Mononuclear cell (primary cell): ENCODE data around the gene NOP14. TPM values are rescaled to one million over a fixed set of nuclear protein-coding genes. Genes with fewer than 3 reads are reported as not detected.
"Not testable (repeated sequence)": the region's sequence is repeated elsewhere in the genome, so short reads cannot be mapped to it uniquely, and the experiment has no call there.

Experiments
- H3K27me3 ChIP-seq: 2 replicates; pipeline ENCODE4 v1.6.0; 2011; ENCODE audit warnings: low read length, control low read depth; ENCODE audit not compliant: insufficient read depth
- H3K4me1 ChIP-seq: 2 replicates; pipeline ENCODE4 v1.5.1; 2011; ENCODE audit warnings: mild to moderate bottlenecking, low read length, control low read depth; ENCODE audit not compliant: insufficient read depth
- H3K4me3 ChIP-seq: 2 replicates; pipeline ENCODE4 v1.5.1; 2011; ENCODE audit warnings: mild to moderate bottlenecking, low read length, moderate library complexity
- H3K9me3 ChIP-seq: 2 replicates; pipeline ENCODE4 v1.5.1; 2011; ENCODE audit warnings: low read depth, mild to moderate bottlenecking, control low read depth, low read length
- total RNA-seq: library from RNA; depleted of rRNA; stranded (reverse); fragments of >200 nt; gene quantifications from one replicate; pipeline ENCODE4 v1.2.3, GENCODE V29; 2012

NOP14 gene
- total RNA-seq, 1 donor, result 17.4 TPM

- Histone ChIP-seq H3K27me3 (no peaks in the 10 kb centered on the region), H3K4me1 (peaks cover 4% of the 10 kb centered on the region), H3K4me3 (no peak overlapping the region), H3K9me3 (no peaks in the 10 kb centered on the region)
These were observed 13.5 kb downstream of the NOP14 start for GRCh38 chr4:2949782-2950125.

- no peak overlapping the region for H3K4me3 ChIP-seq
- no peaks in the 10 kb centered on the region for H3K9me3 ChIP-seq
- no peaks in the 10 kb centered on the region for H3K27me3 ChIP-seq
- no peaks in the 10 kb centered on the region for H3K4me1 ChIP-seq
These were observed 14.1 kb downstream of the NOP14 start for GRCh38 chr4:2948895-2949781.

GRCh38 chr4:2947926-2948325 is 15.3 kb downstream of the NOP14 start:
- Histone ChIP-seq H3K4me3 (no peak overlapping the region), H3K27me3 (no peaks in the 10 kb centered on the region), H3K9me3 (no peaks in the 10 kb centered on the region), H3K4me1 (no peaks in the 10 kb centered on the region)

GRCh38 chr4:2946812-2947600 is 16.2 kb downstream of the NOP14 start:
- Histone ChIP-seq H3K4me3 (no peak overlapping the region), H3K27me3 (no peaks in the 10 kb centered on the region), H3K4me1 (no peaks in the 10 kb centered on the region), H3K9me3 (no peaks in the 10 kb centered on the region)

GRCh38 chr4:2945619-2946604 is 17.3 kb downstream of the NOP14 start:
- H3K9me3 ChIP-seq, H3K27me3 ChIP-seq, H3K4me1 ChIP-seq: not testable (repeated sequence)

GRCh38 chr4:2944586-2945526 is 18.4 kb downstream of the NOP14 start:
- Histone ChIP-seq H3K4me3 (no peak overlapping the region), H3K9me3 (no peaks in the 10 kb centered on the region), H3K27me3 (no peaks in the 10 kb centered on the region), H3K4me1 (no peaks in the 10 kb centered on the region)

More at GRCh38 chr4:2945619-2946604, 17.3 kb downstream of the NOP14 start:
- not testable (repeated sequence) for H3K4me3 ChIP-seq

- no peak overlapping the region for H3K4me3 ChIP-seq
- no peaks in the 10 kb centered on the region for H3K27me3 ChIP-seq
- H3K9me3 ChIP-seq, result no peaks in the 10 kb centered on the region
- H3K4me1 ChIP-seq, result no peaks in the 10 kb centered on the region
These were observed 19.1 kb downstream of the NOP14 start for GRCh38 chr4:2944091-2944482.

- no peaks in the 10 kb centered on the region for H3K27me3 ChIP-seq
- H3K4me3 ChIP-seq, result no peak overlapping the region
- H3K9me3 ChIP-seq, result no peaks in the 10 kb centered on the region
- H3K4me1 ChIP-seq, result no peaks in the 10 kb centered on the region
These were observed 19.7 kb downstream of the NOP14 start for GRCh38 chr4:2943364-2944090.

GRCh38 chr4:2942532-2943363 is 20.5 kb downstream of the NOP14 start:
- Histone ChIP-seq H3K4me3 (no peak overlapping the region), H3K27me3 (no peaks in the 10 kb centered on the region), H3K4me1 (peaks cover 3% of the 10 kb centered on the region), H3K9me3 (no peaks in the 10 kb centered on the region)

- no peak overlapping the region for H3K4me3 ChIP-seq
- peaks cover 3% of the 10 kb centered on the region for H3K4me1 ChIP-seq
- no peaks in the 10 kb centered on the region for H3K9me3 ChIP-seq
- H3K27me3 ChIP-seq, result no peaks in the 10 kb centered on the region
These were observed 21.1 kb downstream of the NOP14 start for GRCh38 chr4:2942037-2942531.

- Histone ChIP-seq H3K27me3 (no peaks in the 10 kb centered on the region), H3K4me3 (no peak overlapping the region), H3K4me1 (peaks cover 8% of the 10 kb centered on the region), H3K9me3 (no peaks in the 10 kb centered on the region)
These were observed 21.8 kb downstream of the NOP14 start for GRCh38 chr4:2941138-2942036.
